ENCODE data around the gene HINT2.

Gene HINT2

GRCh38 chr9:35811381-35812024, 3.3 kb downstream of the HINT2 start:
- DNase-seq, result no peak

GRCh38 chr9:35810122-35810521, 4.7 kb downstream of the HINT2 start:
- no peak for DNase-seq

GRCh38 chr9:35808433-35808832, 6.4 kb downstream of the HINT2 start:
- DNase-seq, result no peak

- DNase-seq, result no peak
Observed at GRCh38 chr9:35806101-35806500, 8.7 kb downstream of the HINT2 start.

- no peak for DNase-seq
Observed at GRCh38 chr9:35801328-35802128, 13.3 kb downstream of the HINT2 start.

GRCh38 chr9:35800530-35800929, 14.3 kb downstream of the HINT2 start:
- DNase-seq, result no peak

GRCh38 chr9:35798658-35799374, 16.0 kb downstream of the HINT2 start:
- DNase-seq, result no peak

- no peak for DNase-seq
Observed at GRCh38 chr9:35797311-35798109, 17.3 kb downstream of the HINT2 start.

- DNase-seq, result no peak
Observed at GRCh38 chr9:35795695-35796094, 19.1 kb downstream of the HINT2 start.

- no peak for DNase-seq
Observed at GRCh38 chr9:35793461-35793860, 21.4 kb downstream of the HINT2 start.

GRCh38 chr9:35792826-35793225, 22.0 kb downstream of the HINT2 start:
- no peak for DNase-seq

GRCh38 chr9:35792024-35792813, 22.6 kb downstream of the HINT2 start:
- no peak for DNase-seq

- DNase-seq, result no peak
Observed at GRCh38 chr9:35791297-35791921, 23.4 kb downstream of the HINT2 start, which contains the start of gene NPR2. Gene NPR2, plus strand, starts transcription at chr9:35791591. Its CDS starts 818 bp downstream, at chr9:35792409.

- DNase-seq, result peak; percentile 47
Observed at GRCh38 chr9:35790385-35791296, 24.2 kb downstream of the HINT2 start.

GRCh38 chr9:35790025-35790384, 24.8 kb downstream of the HINT2 start:
- DNase-seq, result no peak

GRCh38 chr9:35789541-35789940, 25.3 kb downstream of the HINT2 start:
- DNase-seq, result no peak

GRCh38 chr9:35783418-35783817, 31.4 kb downstream of the HINT2 start:
- DNase-seq, result no peak

GRCh38 chr9:35781066-35781465, 33.8 kb downstream of the HINT2 start:
- DNase-seq, result no peak

- no peak for DNase-seq
Observed at GRCh38 chr9:35778496-35778895, 36.3 kb downstream of the HINT2 start.

GRCh38 chr9:35776018-35776417, 38.8 kb downstream of the HINT2 start:
- no peak for DNase-seq
